ENCODE results near the gene CEP68.
"Not testable (repeated sequence)": the region's sequence is repeated elsewhere in the genome, so short reads cannot be mapped to it uniquely, and the experiment has no call there.

Gene CEP68

GRCh38 chr2:65024149-65024829 lies 31.9 kb upstream of the CEP68 start:
- peak; percentile 85 for FAIRE-seq
- peak; percentile 51 for DNase-seq (ENCODE audit: insufficient read length, low spot score)
- no peak for TF ChIP-seq POLR2A (IDR thresholded peaks at IDR 0.05; ENCODE audit: low read depth, low read length)

- TF ChIP-seq POLR2A (IDR thresholded peaks at IDR 0.05; ENCODE audit: low read depth, low read length): no peak
- FAIRE-seq: no peak
- DNase-seq (ENCODE audit: insufficient read length, low spot score): no peak
These were observed 30.6 kb upstream of the CEP68 start for GRCh38 chr2:65025453-65026123.

- no peak for TF ChIP-seq POLR2A (IDR thresholded peaks at IDR 0.05; ENCODE audit: low read depth, low read length)
- no peak for FAIRE-seq
- DNase-seq (ENCODE audit: insufficient read length, low spot score): no peak
These were observed 30.1 kb upstream of the CEP68 start for GRCh38 chr2:65026154-65026553.

- TF ChIP-seq POLR2A (IDR thresholded peaks at IDR 0.05; ENCODE audit: low read depth, low read length): no peak
- FAIRE-seq (no peak), DNase-seq (ENCODE audit: insufficient read length, low spot score) (no peak)
These were observed 29.3 kb upstream of the CEP68 start for GRCh38 chr2:65026704-65027464.

- TF ChIP-seq POLR2A (IDR thresholded peaks at IDR 0.05; ENCODE audit: low read depth, low read length): no peak
- FAIRE-seq (no peak), DNase-seq (ENCODE audit: insufficient read length, low spot score) (no peak)
These were observed 28.5 kb upstream of the CEP68 start for GRCh38 chr2:65027616-65028244.

- DNase-seq (ENCODE audit: insufficient read length, low spot score): no peak
- no peak for TF ChIP-seq POLR2A (IDR thresholded peaks at IDR 0.05; ENCODE audit: low read depth, low read length)
- FAIRE-seq: no peak
These were observed 25.5 kb upstream of the CEP68 start for GRCh38 chr2:65030476-65031332.

- FAIRE-seq (no peak), DNase-seq (ENCODE audit: insufficient read length, low spot score) (no peak)
- no peak for TF ChIP-seq POLR2A (IDR thresholded peaks at IDR 0.05; ENCODE audit: low read depth, low read length)
These were observed 24.7 kb upstream of the CEP68 start for GRCh38 chr2:65031341-65032018.

- no peak for FAIRE-seq
- no peak for DNase-seq (ENCODE audit: insufficient read length, low spot score)
- TF ChIP-seq POLR2A (IDR thresholded peaks at IDR 0.05; ENCODE audit: low read depth, low read length): no peak
These were observed 23.9 kb upstream of the CEP68 start for GRCh38 chr2:65032019-65032975.

GRCh38 chr2:65033178-65033577 lies 23.0 kb upstream of the CEP68 start:
- DNase-seq (ENCODE audit: insufficient read length, low spot score): no peak
- TF ChIP-seq POLR2A (IDR thresholded peaks at IDR 0.05; ENCODE audit: low read depth, low read length): no peak
- FAIRE-seq: no peak

- not testable (repeated sequence) for FAIRE-seq; DNase-seq (ENCODE audit: insufficient read length, low spot score)
These were observed 22.5 kb upstream of the CEP68 start for GRCh38 chr2:65033667-65034066.

GRCh38 chr2:65035351-65035943 lies 20.8 kb upstream of the CEP68 start:
- TF ChIP-seq POLR2A (IDR thresholded peaks at IDR 0.05; ENCODE audit: low read depth, low read length): no peak
- no peak for FAIRE-seq

More at GRCh38 chr2:65035351-65035943, 20.8 kb upstream of the CEP68 start:
- no peak for DNase-seq (ENCODE audit: insufficient read length, low spot score)

All from H54 (cell line).